Glutamatergic neuron (in vitro differentiated cells): Measurements from ENCODE around the gene USP4. TPM values are rescaled to one million over a fixed set of nuclear protein-coding genes. Genes with fewer than 3 reads are reported as not detected.
"Not testable (repeated sequence)": the region's sequence is repeated elsewhere in the genome, so short reads cannot be mapped to it uniquely, and the experiment has no call there.

Source experiments
- DNase-seq: peaks from one replicate; pipeline ENCODE4 v3.0.0; 2022
- H3K27ac Mint-ChIP-seq: one replicate; pipeline ENCODE4 v1.8.0; 2020; ENCODE audit warnings: mild to moderate bottlenecking, mixed read lengths, inconsistent platforms; ENCODE audit not compliant: unreplicated experiment
- H3K27me3 Mint-ChIP-seq: one replicate; pipeline ENCODE4 v1.8.0; 2020; ENCODE audit warnings: mild to moderate bottlenecking, moderate library complexity, mixed read lengths, inconsistent platforms; ENCODE audit not compliant: unreplicated experiment
- H3K36me3 Mint-ChIP-seq: one replicate; pipeline ENCODE4 v1.8.0; 2020; ENCODE audit warnings: mild to moderate bottlenecking, mixed read lengths, inconsistent platforms; ENCODE audit not compliant: unreplicated experiment
- H3K4me1 Mint-ChIP-seq: one replicate; pipeline ENCODE4 v1.8.0; 2020; ENCODE audit warnings: mild to moderate bottlenecking, low read depth, mixed read lengths, inconsistent platforms; ENCODE audit not compliant: unreplicated experiment
- H3K4me3 Mint-ChIP-seq: one replicate; pipeline ENCODE4 v1.8.0; 2020; ENCODE audit warnings: mild to moderate bottlenecking, mixed read lengths, inconsistent platforms; ENCODE audit not compliant: unreplicated experiment
- H3K9me3 Mint-ChIP-seq: one replicate; pipeline ENCODE4 v1.8.0; 2020; ENCODE audit warnings: mild to moderate bottlenecking, moderate library complexity, mixed read lengths, inconsistent platforms; ENCODE audit not compliant: unreplicated experiment
- CTCF ChIP-seq: fragments of 200-600 bp; sonication (generic); IDR thresholded peaks from one replicate; pipeline ENCODE4 v1.5.0; 2021; ENCODE audit not compliant: partially characterized antibody, unreplicated experiment
- microRNA-seq: library from miRNA; unstranded; fragments of <30 nt; microRNA quantifications from one replicate; pipeline ENCODE4, GENCODE V29; 2020; ENCODE audit not compliant: unreplicated experiment
- total RNA-seq: library from RNA; stranded (reverse); fragmentation: NEBNext Ultra II Directional; extraction: Animal tissue kit (Norgen Biotek cat#: 25700); gene quantifications from one replicate; pipeline ENCODE4 v1.2.1, GENCODE V29; 2021; ENCODE audit not compliant: unreplicated experiment

Gene USP4
- total RNA-seq, 1 donor from 2014 or later, result 70.0 TPM

- no peaks in the 10 kb centered on the region for H3K4me1 Mint-ChIP-seq
- H3K36me3 Mint-ChIP-seq, result peaks cover 9% of the 10 kb centered on the region
- H3K9me3 Mint-ChIP-seq, result peaks cover 10% of the 10 kb centered on the region
- no peak for TF ChIP-seq CTCF
- no peak overlapping the region for H3K4me3 Mint-ChIP-seq
- no peak for DNase-seq
- peaks cover 2% of the 10 kb centered on the region for H3K27me3 Mint-ChIP-seq
- no peak overlapping the region for H3K27ac Mint-ChIP-seq
Observed at GRCh38 chr3:49237344-49237743, 102.5 kb downstream of the USP4 start.

- Mint-ChIP-seq H3K4me1 (no peaks in the 10 kb centered on the region), H3K36me3 (peaks cover 9% of the 10 kb centered on the region), H3K27me3 (peaks cover 2% of the 10 kb centered on the region), H3K4me3 (no peak overlapping the region), H3K9me3 (peaks cover 10% of the 10 kb centered on the region), H3K27ac (no peak overlapping the region)
- DNase-seq, result no peak
- no peak for TF ChIP-seq CTCF
Observed at GRCh38 chr3:49236226-49236625, 103.6 kb downstream of the USP4 start.

- H3K4me1 Mint-ChIP-seq, H3K27ac Mint-ChIP-seq, H3K27me3 Mint-ChIP-seq, H3K4me3 Mint-ChIP-seq, DNase-seq, H3K9me3 Mint-ChIP-seq: not testable (repeated sequence)
- peaks cover 20% of the 10 kb centered on the region for H3K36me3 Mint-ChIP-seq
Observed at GRCh38 chr3:49228817-49229216, 111.0 kb downstream of the USP4 start.

Small RNA genes lying within 50 kb of the gene (microRNA-seq; reads per million reads assigned to microRNA genes)
- gene MIR4271, result not detected

Other genes starting within 250 kb of the USP4 start
- gene QRICH1, start 246.0 kb downstream of the USP4 start, total RNA-seq, result 135 TPM
- 266 TPM for gene QARS1, start 235.3 kb downstream of the USP4 start, total RNA-seq
- gene USP19, start 219.2 kb downstream of the USP4 start, total RNA-seq, result 83.1 TPM
- 16.6 TPM for gene LAMB2, start 207.0 kb downstream of the USP4 start, total RNA-seq
- gene CCDC71, start 173.7 kb downstream of the USP4 start, total RNA-seq, result 22.1 TPM
- gene KLHDC8B, start 168.5 kb downstream of the USP4 start, total RNA-seq, result 36.3 TPM
- 7.5 TPM for gene C3orf62, start 62.8 kb downstream of the USP4 start, total RNA-seq
- 239 TPM for gene GPX1, start 18.3 kb upstream of the USP4 start, total RNA-seq
- gene RHOA, start 71.9 kb upstream of the USP4 start, total RNA-seq, result 262 TPM
- gene TCTA, start 72.4 kb upstream of the USP4 start, total RNA-seq, result 27.7 TPM
- 12.4 TPM for gene AMT, start 82.4 kb upstream of the USP4 start, total RNA-seq
- gene NICN1, start 89.3 kb upstream of the USP4 start, total RNA-seq, result 38.7 TPM
- 46.8 TPM for gene DAG1, start 130.2 kb upstream of the USP4 start, total RNA-seq
- gene BSN, start 214.4 kb upstream of the USP4 start, total RNA-seq, result 46.9 TPM